Lower lobe of right lung (tissue), 2 donors: ENCODE results near the gene TMCO4. TPM values are rescaled to one million over a fixed set of nuclear protein-coding genes. Genes with fewer than 3 reads are reported as not detected.

Experiments
- ATAC-seq, 2 donors: fragments of 200-7000 bp; cut with Tn5 transposase; one replicate each; pipeline ENCODE4 v1.9.1; 2020 to 2022; ENCODE audit warnings: mild to moderate bottlenecking in 2 of 2, moderate library complexity in 2 of 2
- DNase-seq: peaks from one replicate; pipeline ENCODE4 v3.0.0-alpha.2; 2020
- H3K27ac ChIP-seq: fragments of 200-600 bp; one replicate; pipeline ENCODE4 v1.8.0; 2022
- H3K27me3 ChIP-seq: fragments of 200-600 bp; one replicate; pipeline ENCODE4 v1.8.0; 2022; ENCODE audit warnings: low read depth
- H3K36me3 ChIP-seq: fragments of 200-600 bp; one replicate; pipeline ENCODE4 v1.8.0; 2022; ENCODE audit warnings: mild to moderate bottlenecking
- H3K4me1 ChIP-seq: fragments of 200-600 bp; one replicate; pipeline ENCODE4 v1.8.0; 2022
- H3K4me3 ChIP-seq: fragments of 200-600 bp; one replicate; pipeline ENCODE4 v1.8.0; 2022; ENCODE audit warnings: mild to moderate bottlenecking
- H3K9me3 ChIP-seq: fragments of 200-600 bp; one replicate; pipeline ENCODE4 v1.8.0; 2022
- intact Hi-C: fragments of 100-400 bp; cut with DNase I; formaldehyde crosslinking; loops from one replicate; pipeline ENCODE4 v1.11.0; 2022
- total RNA-seq: library from RNA; stranded (reverse); fragmentation: NEBNext Ultra II Directional; extraction: Animal tissue kit (Norgen Biotek cat#: 25700); gene quantifications from one replicate; pipeline ENCODE4 v1.2.1, GENCODE V29; 2021
- TF ChIP-seq, protein P1 (sequence below): fragments of 200-600 bp; IDR thresholded peaks from one replicate; pipeline ENCODE4 v1.8.0; 2022; ENCODE audit warnings: antibody characterized with exemption, mild to moderate bottlenecking
- donor health status: DM: no; HTN: yes; CAD: no; lungs with severe emphysema.

The TMCO4 gene
- total RNA-seq, 1 donor from 2014 or later: 26.3 TPM

DNA sequence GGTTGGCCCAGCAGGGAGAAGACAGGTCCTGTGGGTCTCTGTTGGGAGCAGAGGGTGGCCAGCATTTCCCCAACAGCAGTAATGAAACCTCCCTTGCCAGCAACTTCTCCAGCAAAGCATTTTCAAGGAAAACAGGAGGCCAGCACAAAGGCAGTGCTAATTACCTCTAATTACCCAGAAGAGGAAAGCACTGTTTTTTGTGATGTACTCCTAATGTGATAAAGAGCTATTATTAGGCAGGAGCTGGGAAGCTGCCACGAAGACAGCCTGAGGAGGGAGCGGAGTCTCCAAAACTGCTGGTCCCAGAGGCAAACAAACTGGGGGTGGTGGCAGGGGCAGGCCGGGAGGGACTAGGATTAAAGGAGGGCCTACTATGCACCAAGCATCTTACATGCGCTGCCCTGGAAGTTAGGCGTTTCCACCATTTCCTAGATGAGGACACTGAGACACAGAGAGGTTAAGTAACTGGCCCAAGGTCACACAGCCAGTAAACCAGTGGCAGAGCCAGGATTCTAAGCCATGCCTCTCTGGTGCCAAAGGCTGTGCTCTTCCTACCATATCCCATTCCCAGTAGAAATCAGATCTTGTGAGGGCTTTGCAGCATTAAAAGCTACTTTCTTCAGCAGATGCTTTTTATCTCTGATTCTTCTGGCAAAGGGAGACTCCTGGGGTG is 110.5 kb downstream of the TMCO4 start:
- DNase-seq (no peak), ATAC-seq (no peak)
- Histone ChIP-seq H3K9me3 (no peaks in the 10 kb centered on the region), H3K4me3 (no peak overlapping the region), H3K27ac (no peak overlapping the region), H3K4me1 (no peaks in the 10 kb centered on the region), H3K27me3 (no peaks in the 10 kb centered on the region), H3K36me3 (peaks cover 37% of the 10 kb centered on the region)
- TF ChIP-seq, protein P1, sequence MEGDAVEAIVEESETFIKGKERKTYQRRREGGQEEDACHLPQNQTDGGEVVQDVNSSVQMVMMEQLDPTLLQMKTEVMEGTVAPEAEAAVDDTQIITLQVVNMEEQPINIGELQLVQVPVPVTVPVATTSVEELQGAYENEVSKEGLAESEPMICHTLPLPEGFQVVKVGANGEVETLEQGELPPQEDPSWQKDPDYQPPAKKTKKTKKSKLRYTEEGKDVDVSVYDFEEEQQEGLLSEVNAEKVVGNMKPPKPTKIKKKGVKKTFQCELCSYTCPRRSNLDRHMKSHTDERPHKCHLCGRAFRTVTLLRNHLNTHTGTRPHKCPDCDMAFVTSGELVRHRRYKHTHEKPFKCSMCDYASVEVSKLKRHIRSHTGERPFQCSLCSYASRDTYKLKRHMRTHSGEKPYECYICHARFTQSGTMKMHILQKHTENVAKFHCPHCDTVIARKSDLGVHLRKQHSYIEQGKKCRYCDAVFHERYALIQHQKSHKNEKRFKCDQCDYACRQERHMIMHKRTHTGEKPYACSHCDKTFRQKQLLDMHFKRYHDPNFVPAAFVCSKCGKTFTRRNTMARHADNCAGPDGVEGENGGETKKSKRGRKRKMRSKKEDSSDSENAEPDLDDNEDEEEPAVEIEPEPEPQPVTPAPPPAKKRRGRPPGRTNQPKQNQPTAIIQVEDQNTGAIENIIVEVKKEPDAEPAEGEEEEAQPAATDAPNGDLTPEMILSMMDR: no peak
- intact Hi-C loops: no loop called here

DNA sequence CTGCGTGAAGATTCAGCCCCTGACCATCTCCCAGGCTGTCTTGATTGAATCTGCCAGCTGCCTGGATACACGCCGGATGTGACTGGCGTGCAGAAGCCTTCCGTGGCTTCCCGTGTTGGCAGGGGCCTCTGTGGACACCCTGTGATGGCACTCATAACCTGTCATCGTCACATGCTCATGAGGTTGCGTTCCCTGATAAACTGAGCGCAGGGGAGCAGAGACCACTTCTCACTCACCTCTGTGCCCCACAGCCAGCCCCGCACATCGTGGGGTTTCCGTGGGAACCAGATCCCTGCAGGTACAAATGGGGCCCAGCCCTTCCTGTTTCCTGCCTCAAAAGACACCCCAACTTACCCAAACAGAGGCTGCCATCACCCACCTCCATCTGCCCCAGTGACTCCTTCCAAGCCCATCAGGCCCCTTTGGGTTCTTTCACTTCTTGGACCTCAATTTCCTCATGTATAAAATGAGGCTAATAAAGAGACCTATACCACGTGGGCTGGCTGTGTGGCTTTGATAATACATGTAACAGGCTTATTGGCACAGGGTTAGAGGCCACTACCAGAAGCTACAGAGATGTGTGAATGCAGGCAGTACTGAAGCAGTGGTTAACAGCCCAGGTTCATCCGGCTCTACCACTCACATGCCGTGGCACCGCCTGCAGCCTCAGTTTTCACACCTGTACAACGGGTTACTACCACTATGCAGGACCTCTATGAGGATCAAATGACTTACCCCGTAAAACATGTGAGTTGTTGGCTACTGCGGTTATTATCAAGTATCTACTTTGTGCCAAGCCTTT is 111.5 kb downstream of the TMCO4 start:
- no peak for DNase-seq
- intact Hi-C loops: no loop called here

GRCh38 chr1:19687414-19687813 is 112.3 kb downstream of the TMCO4 start:
- H3K4me1 ChIP-seq: no peaks in the 10 kb centered on the region
- H3K9me3 ChIP-seq: no peaks in the 10 kb centered on the region
- H3K4me3 ChIP-seq: no peak overlapping the region
- no peak overlapping the region for H3K27ac ChIP-seq
- DNase-seq (no peak), ATAC-seq (no peak)
- H3K27me3 ChIP-seq: no peaks in the 10 kb centered on the region
- intact Hi-C loops: no loop called here
- TF ChIP-seq, protein P1: no peak
- H3K36me3 ChIP-seq: peaks cover 35% of the 10 kb centered on the region

More for the DNA sequence above, 111.5 kb downstream of the TMCO4 start:
- TF ChIP-seq, protein P1: no peak
- H3K4me1 ChIP-seq: no peaks in the 10 kb centered on the region
- ATAC-seq: peak; percentile 24 to 41
- H3K9me3 ChIP-seq: no peaks in the 10 kb centered on the region
- H3K27ac ChIP-seq: no peak overlapping the region
- H3K27me3 ChIP-seq: no peaks in the 10 kb centered on the region
- peaks cover 28% of the 10 kb centered on the region for H3K36me3 ChIP-seq
- no peak overlapping the region for H3K4me3 ChIP-seq

DNA sequence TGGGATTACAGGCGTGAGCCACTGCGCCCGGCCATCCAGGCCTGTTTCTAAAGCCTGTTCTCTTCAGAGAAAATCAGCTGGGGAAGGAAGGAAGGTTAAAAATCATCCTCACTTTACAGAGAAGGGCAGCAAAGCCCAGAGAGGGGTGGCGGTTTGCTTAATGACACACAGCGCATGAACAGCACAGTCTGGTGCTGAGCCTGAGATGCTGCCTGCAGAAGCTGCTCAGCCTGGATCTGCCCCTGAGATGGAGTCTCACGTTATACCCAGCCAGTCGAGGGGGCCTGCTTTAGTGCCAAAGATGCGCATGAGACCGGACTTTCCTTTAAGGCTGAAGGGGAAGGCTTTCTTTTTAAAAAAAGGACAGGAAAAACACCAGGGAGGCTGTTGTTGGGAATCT is 113.7 kb downstream of the TMCO4 start:
- H3K9me3 ChIP-seq: no peaks in the 10 kb centered on the region
- H3K4me1 ChIP-seq: no peaks in the 10 kb centered on the region
- H3K27me3 ChIP-seq: no peaks in the 10 kb centered on the region
- peaks cover 36% of the 10 kb centered on the region for H3K36me3 ChIP-seq
- TF ChIP-seq, protein P1: no peak
- H3K27ac ChIP-seq: no peak overlapping the region
- ATAC-seq: no peak
- H3K4me3 ChIP-seq: no peak overlapping the region
- intact Hi-C loops: no loop called here
- no peak for DNase-seq

GRCh38 chr1:19684677-19685076 is 115.0 kb downstream of the TMCO4 start:
- Histone ChIP-seq H3K4me3 (no peak overlapping the region), H3K36me3 (peaks cover 36% of the 10 kb centered on the region), H3K9me3 (no peaks in the 10 kb centered on the region), H3K27ac (no peak overlapping the region), H3K4me1 (no peaks in the 10 kb centered on the region), H3K27me3 (no peaks in the 10 kb centered on the region)
- ATAC-seq (no peak), DNase-seq (no peak)
- TF ChIP-seq, protein P1: no peak
- intact Hi-C loops: no loop called here
